Activated CD4-positive, alpha-beta T cell treated with anti-CD3 and anti-CD28 coated beads for 36 hours (primary cell): ENCODE data around the gene TRIM44. TPM values are rescaled to one million over a fixed set of nuclear protein-coding genes. Genes with fewer than 3 reads are reported as not detected.

Source experiments
- ATAC-seq: fragments of 200-7000 bp; cut with Tn5 transposase; one replicate; pipeline ENCODE4 v1.10.0; 2021; ENCODE audit warnings: mild to moderate bottlenecking, moderate library complexity
- CTCF ChIA-PET: fragments of 350-600 bp; sonication (Branson Sonifier 250); formaldehyde crosslinking; loops from one replicate; lab custom pipeline; 2021; ENCODE audit warnings: antibody characterized with exemption; lab: Charles Lee
- POLR2A ChIA-PET: fragments of 350-600 bp; sonication (Branson Sonifier 250); formaldehyde crosslinking; loops from one replicate; lab custom pipeline; 2021; ENCODE audit warnings: antibody characterized with exemption, inconsistent platforms; lab: Charles Lee
- DNase-seq: peaks from one replicate; pipeline ENCODE4 v3.0.0-alpha.2; 2020
- H3K27ac Mint-ChIP-seq: one replicate; pipeline ENCODE4 v1.8.0; 2021; ENCODE audit warnings: mixed read lengths
- H3K27me3 Mint-ChIP-seq: one replicate; pipeline ENCODE4 v1.8.0; 2021; ENCODE audit warnings: mixed read lengths
- H3K36me3 Mint-ChIP-seq: one replicate; pipeline ENCODE4 v1.8.0; 2021; ENCODE audit warnings: low read depth, mixed read lengths
- H3K4me1 Mint-ChIP-seq: one replicate; pipeline ENCODE4 v1.8.0; 2021; ENCODE audit warnings: mixed read lengths
- H3K4me3 Mint-ChIP-seq: one replicate; pipeline ENCODE4 v1.8.0; 2021; ENCODE audit warnings: mild to moderate bottlenecking, moderate library complexity, mixed read lengths
- H3K9me3 Mint-ChIP-seq: one replicate; pipeline ENCODE4 v1.8.0; 2021; ENCODE audit warnings: low read depth, mixed read lengths
- intact Hi-C, 2 experiments: fragments of 100-400 bp; cut with DNase I in 1 of 2; cut with micrococcal nuclease in 1 of 2; formaldehyde crosslinking; loops; one replicate each; pipeline versions ENCODE4 v1.14.2 to v1.15.1; 2022 to 2024; cut with DNase I, micrococcal nuclease
- total RNA-seq, 2 experiments: library from RNA; stranded (reverse); gene quantifications; one replicate each; pipeline ENCODE4 v1.2.3, GENCODE V29; 2021

TRIM44 gene
- total RNA-seq, 2 experiments from 2014 or later, result 38.1 to 39.9 TPM

GRCh38 chr11:35794333-35794732 lies 131.8 kb downstream of the TRIM44 start:
- ChIA-PET POLR2A (no interaction called here), CTCF (interaction anchor here (1.3 to 1.5 kb wide), 2 partner anchors 9 to 27 kb away, joined by 4 read pairs; no protein-coding TSS in a partner anchor)
- Mint-ChIP-seq H3K36me3 (peaks cover 9% of the 10 kb centered on the region), H3K4me3 (no peak overlapping the region), H3K27me3 (no peaks in the 10 kb centered on the region), H3K9me3 (no peaks in the 10 kb centered on the region), H3K4me1 (peaks cover 11% of the 10 kb centered on the region), H3K27ac (no peak overlapping the region)
- DNase-seq (no peak), ATAC-seq (no peak)
- intact Hi-C loops, result no loop called here

DNA sequence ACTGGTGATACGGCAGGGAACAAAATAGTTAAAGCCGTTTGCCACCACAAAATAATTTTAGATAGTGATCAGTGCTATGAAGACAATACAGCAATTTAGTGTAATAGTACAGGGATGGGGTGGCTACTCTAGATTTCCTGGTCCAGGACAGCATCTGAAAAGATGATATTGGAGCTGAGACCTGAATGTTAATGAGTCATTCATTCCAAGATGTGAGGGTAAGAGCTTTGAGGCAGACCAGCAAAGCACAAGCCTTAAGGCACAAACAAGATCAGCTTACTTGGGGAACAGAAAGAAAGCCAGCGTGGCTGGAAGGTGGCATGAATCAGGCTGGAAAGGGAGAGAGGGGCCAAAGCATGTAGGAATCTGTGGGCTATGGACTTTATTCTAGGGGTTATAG lies 132.3 kb downstream of the TRIM44 start:
- ChIA-PET CTCF (interaction anchor here (1.3 to 1.5 kb wide), 2 partner anchors 9 to 27 kb away, joined by 4 read pairs; no protein-coding TSS in a partner anchor), POLR2A (no interaction called here)
- Mint-ChIP-seq H3K4me3 (no peak overlapping the region), H3K9me3 (no peaks in the 10 kb centered on the region), H3K36me3 (peaks cover 14% of the 10 kb centered on the region), H3K27ac (no peak overlapping the region), H3K4me1 (peaks cover 11% of the 10 kb centered on the region), H3K27me3 (no peaks in the 10 kb centered on the region)
- ATAC-seq (no peak), DNase-seq (no peak)
- intact Hi-C loops, result no loop called here

DNA sequence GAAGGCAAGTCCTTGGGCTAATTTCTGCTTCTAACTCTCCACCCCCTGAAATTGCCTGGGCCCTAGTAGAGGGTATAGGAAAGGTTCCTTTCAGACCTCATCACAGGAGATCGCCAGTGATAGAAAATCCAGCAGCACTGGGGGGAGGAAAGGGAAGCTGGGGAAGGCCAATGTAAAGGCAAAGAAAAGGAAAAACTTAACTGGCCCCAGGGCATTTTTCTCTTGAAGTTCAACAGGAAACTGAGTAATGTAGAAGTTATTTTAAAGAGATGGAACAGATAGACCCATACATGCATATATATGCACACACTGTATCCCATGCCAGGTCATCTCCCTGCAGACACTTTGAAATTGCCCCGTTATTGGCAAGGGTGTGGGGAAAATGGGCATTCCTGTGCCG lies 134.0 kb downstream of the TRIM44 start:
- Mint-ChIP-seq H3K27me3 (no peaks in the 10 kb centered on the region), H3K27ac (peak overlapping the region; percentile 21), H3K4me1 (peaks cover 17% of the 10 kb centered on the region), H3K4me3 (no peak overlapping the region), H3K36me3 (peaks cover 14% of the 10 kb centered on the region), H3K9me3 (no peaks in the 10 kb centered on the region)
- intact Hi-C loops, result no loop called here
- DNase-seq (no peak), ATAC-seq (no peak)
- CTCF ChIA-PET, result interaction anchor here (0.6 kb wide), 1 partner anchor 497 kb away, joined by 3 read pairs; no protein-coding TSS in a partner anchor
- POLR2A ChIA-PET, result no interaction called here

- POLR2A ChIA-PET, result interaction anchor here (1.2 kb wide), 1 partner anchor 155 kb away, joined by 3 read pairs; no protein-coding TSS in a partner anchor
- H3K9me3 Mint-ChIP-seq, result no peaks in the 10 kb centered on the region
- intact Hi-C loops, result no loop called here
- H3K36me3 Mint-ChIP-seq, result peaks cover 12% of the 10 kb centered on the region
- CTCF ChIA-PET, result interaction anchor here (1.9 kb wide), 1 partner anchor 23 kb away, joined by 13 read pairs; no protein-coding TSS in a partner anchor
- no peaks in the 10 kb centered on the region for H3K27me3 Mint-ChIP-seq
- H3K4me3 Mint-ChIP-seq, result no peak overlapping the region
- DNase-seq, result no peak
- no peak for ATAC-seq
- H3K4me1 Mint-ChIP-seq, result peaks cover 21% of the 10 kb centered on the region
- H3K27ac Mint-ChIP-seq, result no peak overlapping the region
Observed at GRCh38 chr11:35798423-35798822, 135.8 kb downstream of the TRIM44 start.

DNA sequence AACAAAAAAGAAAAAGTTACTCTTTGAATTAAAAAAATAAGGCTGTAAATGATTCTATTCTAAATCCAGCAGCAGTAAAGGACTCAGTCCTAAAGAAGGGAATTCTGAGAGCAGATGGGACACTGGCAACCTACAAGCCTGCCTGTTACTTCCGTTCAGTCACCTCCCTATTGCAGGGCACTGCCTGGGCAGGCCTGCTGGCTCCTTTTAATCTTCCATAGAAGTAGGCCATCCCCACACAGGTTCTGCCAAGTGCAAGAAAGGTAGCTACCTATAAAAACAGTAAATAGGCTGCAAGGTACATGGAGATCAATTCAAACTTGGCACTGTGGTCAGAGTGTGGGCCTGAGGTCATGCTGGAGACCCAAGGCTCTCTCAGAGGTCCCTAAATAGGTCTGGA lies 136.4 kb downstream of the TRIM44 start:
- DNase-seq (no peak), ATAC-seq (no peak)
- Mint-ChIP-seq H3K4me3 (no peak overlapping the region), H3K27ac (no peak overlapping the region), H3K27me3 (no peaks in the 10 kb centered on the region), H3K36me3 (peaks cover 12% of the 10 kb centered on the region), H3K4me1 (peaks cover 21% of the 10 kb centered on the region), H3K9me3 (no peaks in the 10 kb centered on the region)
- ChIA-PET POLR2A (interaction anchor here (1.2 kb wide), 1 partner anchor 156 kb away, joined by 3 read pairs; no protein-coding TSS in a partner anchor), CTCF (interaction anchor here (1.9 to 2.5 kb wide), 2 partner anchors 21 to 23 kb away, joined by 5 to 13 read pairs; no protein-coding TSS in a partner anchor)
- intact Hi-C loops, result no loop called here

DNA sequence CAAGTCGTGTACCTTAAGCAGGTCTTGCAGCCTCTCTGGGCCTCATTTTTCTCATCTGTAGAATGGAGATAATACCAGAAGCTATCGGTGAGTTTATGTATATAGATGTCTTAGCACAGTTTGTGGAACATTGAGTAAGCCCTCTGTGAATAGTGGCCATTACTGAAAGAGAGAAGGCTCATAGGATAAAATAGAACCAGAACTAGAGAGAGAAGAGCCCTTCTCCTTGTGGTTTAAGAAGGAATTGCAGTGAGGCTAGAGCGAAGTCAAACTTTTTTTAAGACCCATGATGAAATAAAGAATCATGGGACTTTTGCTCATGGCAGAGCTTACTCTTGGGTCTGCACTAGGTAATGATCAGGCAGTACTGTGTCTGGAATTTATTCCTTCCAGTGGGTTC lies 137.1 kb downstream of the TRIM44 start:
- intact Hi-C loops, result no loop called here
- Mint-ChIP-seq H3K27me3 (no peaks in the 10 kb centered on the region), H3K4me3 (no peak overlapping the region), H3K36me3 (peaks cover 12% of the 10 kb centered on the region), H3K27ac (no peak overlapping the region), H3K4me1 (peaks cover 21% of the 10 kb centered on the region), H3K9me3 (no peaks in the 10 kb centered on the region)
- ATAC-seq (no peak), DNase-seq (no peak)
- ChIA-PET CTCF (interaction anchor here (0.7 to 2.5 kb wide), 2 partner anchors 20 to 554 kb away, joined by 3 to 5 read pairs; no protein-coding TSS in a partner anchor), POLR2A (interaction anchor here (0.6 kb wide), 1 partner anchor 1210 kb away, joined by 4 read pairs; no protein-coding TSS in a partner anchor)

- POLR2A ChIA-PET, result no interaction called here
- Mint-ChIP-seq H3K4me1 (peaks cover 17% of the 10 kb centered on the region), H3K4me3 (no peak overlapping the region), H3K9me3 (no peaks in the 10 kb centered on the region), H3K27me3 (no peaks in the 10 kb centered on the region), H3K36me3 (peaks cover 13% of the 10 kb centered on the region), H3K27ac (peak overlapping the region; percentile 12)
- DNase-seq (no peak), ATAC-seq (no peak)
- CTCF ChIA-PET, result interaction anchor here (0.6 to 3.4 kb wide), 5 partner anchors 10 to 327 kb away, joined by 3 to 20 read pairs (median 3); no protein-coding TSS in a partner anchor
- intact Hi-C loops, result no loop called here
Observed at GRCh38 chr11:35800970-35801953, 138.7 kb downstream of the TRIM44 start.

- peaks cover 18% of the 10 kb centered on the region for H3K36me3 Mint-ChIP-seq
- ATAC-seq, result no peak
- H3K4me3 Mint-ChIP-seq, result no peak overlapping the region
- no peaks in the 10 kb centered on the region for H3K27me3 Mint-ChIP-seq
- intact Hi-C loops, result no loop called here
- no peaks in the 10 kb centered on the region for H3K9me3 Mint-ChIP-seq
- POLR2A ChIA-PET, result no interaction called here
- CTCF ChIA-PET, result interaction anchor here (3.4 kb wide), 1 partner anchor 20 kb away, joined by 20 read pairs; no protein-coding TSS in a partner anchor
- peaks cover 10% of the 10 kb centered on the region for H3K4me1 Mint-ChIP-seq
- no peak for DNase-seq
- no peak overlapping the region for H3K27ac Mint-ChIP-seq
Observed at GRCh38 chr11:35802221-35802620, 139.6 kb downstream of the TRIM44 start.

- Mint-ChIP-seq H3K27me3 (no peaks in the 10 kb centered on the region), H3K4me1 (peaks cover 10% of the 10 kb centered on the region), H3K4me3 (no peak overlapping the region), H3K27ac (no peak overlapping the region), H3K36me3 (peaks cover 17% of the 10 kb centered on the region), H3K9me3 (no peaks in the 10 kb centered on the region)
- intact Hi-C loops, result no loop called here
- DNase-seq (no peak), ATAC-seq (no peak)
- ChIA-PET POLR2A (no interaction called here), CTCF (interaction anchor here (3.4 kb wide), 1 partner anchor 19 kb away, joined by 20 read pairs; no protein-coding TSS in a partner anchor)
Observed at GRCh38 chr11:35802672-35803071, 140.1 kb downstream of the TRIM44 start.

DNA sequence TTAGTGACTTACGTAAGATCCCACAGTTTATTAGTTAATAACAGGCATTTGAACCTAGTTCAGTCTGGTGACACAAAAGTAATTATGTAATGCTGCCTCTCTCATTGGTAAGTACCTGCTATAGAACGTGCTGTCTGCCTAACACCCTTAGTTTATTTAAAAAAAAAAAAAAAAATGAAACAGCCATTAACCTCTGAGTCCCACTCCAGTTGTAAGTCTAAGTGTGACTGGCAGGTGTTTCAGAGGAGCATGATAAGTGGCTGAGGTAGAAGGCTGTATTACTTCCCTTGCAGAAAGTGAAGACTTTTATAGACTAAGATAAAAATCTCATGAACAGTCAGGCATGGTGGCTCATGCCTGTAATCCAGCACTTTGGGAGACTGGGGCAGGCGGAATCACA lies 140.5 kb downstream of the TRIM44 start:
- intact Hi-C loops, result no loop called here
- DNase-seq (no peak), ATAC-seq (no peak)
- ChIA-PET CTCF (interaction anchor here (0.7 to 3.4 kb wide), 3 partner anchors 19 to 346 kb away, joined by 3 to 20 read pairs (median 3); no protein-coding TSS in a partner anchor), POLR2A (no interaction called here)
- no peak overlapping the region for H3K27ac Mint-ChIP-seq
- no peak overlapping the region for H3K4me3 Mint-ChIP-seq
- no peaks in the 10 kb centered on the region for H3K27me3 Mint-ChIP-seq
- H3K4me1 Mint-ChIP-seq, result peaks cover 10% of the 10 kb centered on the region
- peaks cover 15% of the 10 kb centered on the region for H3K36me3 Mint-ChIP-seq
- no peaks in the 10 kb centered on the region for H3K9me3 Mint-ChIP-seq

DNA sequence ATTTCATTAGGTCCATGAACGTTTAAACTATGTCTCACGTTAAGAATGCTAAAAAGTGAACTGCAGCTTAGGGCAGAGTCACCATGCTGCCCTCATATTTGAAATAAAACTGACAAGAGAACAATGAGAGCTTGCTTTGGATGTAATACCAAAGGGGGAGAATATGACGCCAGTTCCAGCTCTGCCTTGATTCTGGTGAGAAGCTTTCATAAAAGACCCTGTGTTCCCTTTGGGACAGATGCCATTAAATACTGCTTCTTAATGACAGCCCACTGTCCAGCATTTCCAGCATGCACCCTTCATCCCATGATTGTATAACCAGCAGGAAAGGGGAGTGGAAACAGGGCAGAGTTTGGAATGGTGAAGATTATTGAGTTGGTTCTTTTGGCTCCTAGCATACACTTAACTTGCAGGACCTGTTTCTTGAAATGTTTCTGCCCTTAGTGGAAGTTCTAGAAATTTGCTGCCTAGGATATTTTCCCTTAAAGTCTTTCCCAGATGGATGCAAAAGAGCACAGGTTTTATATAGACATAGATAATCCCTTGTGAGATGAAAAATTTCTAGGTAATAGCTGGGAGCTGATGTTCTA lies 142.0 kb downstream of the TRIM44 start:
- DNase-seq, result no peak
- Mint-ChIP-seq H3K27me3 (no peaks in the 10 kb centered on the region), H3K9me3 (no peaks in the 10 kb centered on the region), H3K27ac (no peak overlapping the region), H3K36me3 (peaks cover 20% of the 10 kb centered on the region), H3K4me3 (no peak overlapping the region), H3K4me1 (peaks cover 10% of the 10 kb centered on the region)
- ChIA-PET POLR2A (no interaction called here), CTCF (interaction anchor here (1.1 to 2.4 kb wide), 2 partner anchors 9 to 18 kb away, joined by 3 to 10 read pairs; no protein-coding TSS in a partner anchor)
- ATAC-seq, result no peak
- intact Hi-C loops, result no loop called here
